Adipocyte (in vitro differentiated cells): ENCODE measurements around the gene KIAA1614.

Experiments
- DNase-seq: peaks from one replicate; pipeline ENCODE4 v3.0.0-alpha.2; 2015; ENCODE audit warnings: low read depth
- H3K27me3 ChIP-seq: replicated peaks from 2 replicates; pipeline ENCODE4 v1.7.0; 2013; ENCODE audit warnings: mild to moderate bottlenecking, low read length, moderate library complexity; ENCODE audit not compliant: control insufficient read depth, insufficient read depth
- H3K36me3 ChIP-seq: 2 replicates; pipeline ENCODE4 v1.7.0; 2013; ENCODE audit warnings: low read length, mild to moderate bottlenecking, moderate library complexity; ENCODE audit not compliant: control insufficient read depth, insufficient read depth, severe bottlenecking
- H3K4me1 ChIP-seq: 2 replicates; pipeline ENCODE4 v1.7.0; 2013; ENCODE audit warnings: mild to moderate bottlenecking, low read length, moderate library complexity; ENCODE audit not compliant: control insufficient read depth, insufficient read depth
- H3K4me3 ChIP-seq: 2 replicates; pipeline ENCODE4 v1.7.0; 2013; ENCODE audit warnings: mild to moderate bottlenecking, low read length, moderate library complexity
- H3K9ac ChIP-seq: 2 replicates; pipeline ENCODE4 v1.7.0; 2013; ENCODE audit warnings: mild to moderate bottlenecking, low read length, moderate library complexity
- H3K9me3 ChIP-seq: 2 replicates; pipeline ENCODE4 v1.7.0; 2013; ENCODE audit warnings: mild to moderate bottlenecking, low read length, moderate library complexity; ENCODE audit not compliant: control insufficient read depth

Gene KIAA1614

GRCh38 chr1:180919183-180919700, 6.5 kb downstream of the KIAA1614 start:
- Histone ChIP-seq H3K4me3 (no peak overlapping the region), H3K27me3 (no peaks in the 10 kb centered on the region), H3K9ac (no peak overlapping the region), H3K36me3 (peaks cover 14% of the 10 kb centered on the region), H3K9me3 (no peaks in the 10 kb centered on the region), H3K4me1 (peaks cover 3% of the 10 kb centered on the region)
- no peak for DNase-seq

GRCh38 chr1:180920193-180920592, 7.5 kb downstream of the KIAA1614 start:
- peaks cover 3% of the 10 kb centered on the region for H3K4me1 ChIP-seq
- no peaks in the 10 kb centered on the region for H3K27me3 ChIP-seq
- no peak overlapping the region for H3K4me3 ChIP-seq
- H3K9ac ChIP-seq, result no peak overlapping the region
- no peaks in the 10 kb centered on the region for H3K9me3 ChIP-seq
- DNase-seq, result no peak
- H3K36me3 ChIP-seq, result peaks cover 14% of the 10 kb centered on the region

GRCh38 chr1:180920702-180921101, 8.0 kb downstream of the KIAA1614 start:
- no peak for DNase-seq
- Histone ChIP-seq H3K27me3 (no peaks in the 10 kb centered on the region), H3K36me3 (peaks cover 14% of the 10 kb centered on the region), H3K9ac (no peak overlapping the region), H3K4me1 (peaks cover 3% of the 10 kb centered on the region), H3K9me3 (no peaks in the 10 kb centered on the region), H3K4me3 (no peak overlapping the region)

DNA sequence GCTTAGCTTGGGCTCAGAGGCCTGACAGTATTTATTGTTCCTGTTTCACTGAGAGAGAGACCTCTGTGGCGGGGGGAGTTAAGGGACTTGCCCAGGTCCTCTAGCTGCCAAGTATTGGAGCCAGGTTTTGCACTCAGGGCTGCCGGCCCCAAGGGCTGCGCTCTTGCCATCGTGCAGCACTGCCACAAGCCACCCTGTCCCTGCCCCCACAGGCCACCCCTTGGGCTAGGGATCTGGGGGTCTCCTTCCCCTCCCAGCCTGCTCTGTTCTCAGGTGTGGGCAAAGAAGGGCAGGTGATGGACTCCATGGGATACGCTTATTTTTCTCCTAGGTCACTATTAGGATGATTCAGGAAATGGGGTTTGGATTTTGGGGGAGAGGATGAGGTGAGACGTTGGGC, 8.7 kb downstream of the KIAA1614 start:
- peaks cover 10% of the 10 kb centered on the region for H3K4me1 ChIP-seq
- DNase-seq, result no peak

GRCh38 chr1:180921891-180922630, 9.4 kb downstream of the KIAA1614 start:
- no peak overlapping the region for H3K4me3 ChIP-seq
- H3K9me3 ChIP-seq, result no peaks in the 10 kb centered on the region
- no peak for DNase-seq
- no peak overlapping the region for H3K9ac ChIP-seq
- no peaks in the 10 kb centered on the region for H3K27me3 ChIP-seq
- peaks cover 5% of the 10 kb centered on the region for H3K36me3 ChIP-seq
- H3K4me1 ChIP-seq, result peaks cover 17% of the 10 kb centered on the region

More for the DNA sequence above, 8.7 kb downstream of the KIAA1614 start:
- H3K9me3 ChIP-seq, result no peaks in the 10 kb centered on the region
- H3K27me3 ChIP-seq, result no peaks in the 10 kb centered on the region
- H3K4me3 ChIP-seq, result no peak overlapping the region
- H3K9ac ChIP-seq, result no peak overlapping the region
- H3K36me3 ChIP-seq, result peaks cover 11% of the 10 kb centered on the region

DNA sequence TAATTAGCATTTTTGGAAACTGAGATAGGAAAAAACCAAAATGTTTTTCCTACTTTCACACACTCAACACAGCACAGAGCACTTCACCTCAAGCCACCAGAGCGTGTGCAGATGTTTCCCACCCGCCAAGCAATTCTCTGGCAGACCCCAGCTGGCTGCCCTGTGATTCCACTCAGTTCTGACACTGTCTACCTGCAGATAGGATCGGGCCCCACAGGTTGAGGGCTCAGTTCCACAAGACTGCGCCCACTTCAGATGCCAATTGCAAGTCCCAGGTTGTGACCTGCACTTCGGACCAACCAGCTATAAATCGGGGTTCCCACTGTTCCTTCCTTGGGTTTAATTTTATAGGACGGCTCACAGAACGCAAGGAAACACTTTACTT, 9.9 kb downstream of the KIAA1614 start:
- H3K36me3 ChIP-seq, result peaks cover 5% of the 10 kb centered on the region
- DNase-seq, result no peak
- no peak overlapping the region for H3K4me3 ChIP-seq
- H3K9me3 ChIP-seq, result no peaks in the 10 kb centered on the region
- peaks cover 17% of the 10 kb centered on the region for H3K4me1 ChIP-seq
- no peaks in the 10 kb centered on the region for H3K27me3 ChIP-seq
- no peak overlapping the region for H3K9ac ChIP-seq

GRCh38 chr1:180923021-180923841, 10.5 kb downstream of the KIAA1614 start:
- no peak for DNase-seq
- Histone ChIP-seq H3K36me3 (peaks cover 5% of the 10 kb centered on the region), H3K9me3 (no peaks in the 10 kb centered on the region), H3K27me3 (no peaks in the 10 kb centered on the region), H3K4me3 (no peak overlapping the region), H3K4me1 (peaks cover 17% of the 10 kb centered on the region), H3K9ac (no peak overlapping the region)

DNA sequence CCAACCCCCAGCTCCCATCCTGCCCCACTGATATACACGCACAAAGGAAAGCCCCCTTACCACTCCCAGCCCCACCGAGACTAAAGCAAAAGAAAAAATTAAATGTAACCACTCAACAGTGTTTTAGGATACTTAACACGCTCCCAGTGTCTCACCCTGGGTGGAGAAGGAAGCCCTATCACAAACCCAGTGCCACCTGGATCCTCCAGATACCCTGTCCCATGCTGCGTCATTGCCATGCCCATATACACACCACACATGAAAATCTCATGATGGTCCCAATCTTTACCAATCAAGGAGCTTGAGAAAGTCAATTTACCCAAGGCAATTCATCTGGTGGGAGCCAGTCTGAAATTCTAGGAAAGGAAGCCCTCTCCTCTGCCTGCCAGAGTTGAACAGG, 11.2 kb downstream of the KIAA1614 start:
- peaks cover 2% of the 10 kb centered on the region for H3K36me3 ChIP-seq
- H3K9ac ChIP-seq, result no peak overlapping the region
- H3K4me1 ChIP-seq, result peaks cover 17% of the 10 kb centered on the region
- H3K27me3 ChIP-seq, result no peaks in the 10 kb centered on the region
- no peak overlapping the region for H3K4me3 ChIP-seq
- no peak for DNase-seq
- H3K9me3 ChIP-seq, result no peaks in the 10 kb centered on the region

- no peak overlapping the region for H3K9ac ChIP-seq
- no peaks in the 10 kb centered on the region for H3K9me3 ChIP-seq
- H3K27me3 ChIP-seq, result no peaks in the 10 kb centered on the region
- H3K4me3 ChIP-seq, result no peak overlapping the region
- H3K4me1 ChIP-seq, result peaks cover 17% of the 10 kb centered on the region
- no peak for DNase-seq
- H3K36me3 ChIP-seq, result peaks cover 10% of the 10 kb centered on the region
Observed at GRCh38 chr1:180924939-180925338, 12.2 kb downstream of the KIAA1614 start.

DNA sequence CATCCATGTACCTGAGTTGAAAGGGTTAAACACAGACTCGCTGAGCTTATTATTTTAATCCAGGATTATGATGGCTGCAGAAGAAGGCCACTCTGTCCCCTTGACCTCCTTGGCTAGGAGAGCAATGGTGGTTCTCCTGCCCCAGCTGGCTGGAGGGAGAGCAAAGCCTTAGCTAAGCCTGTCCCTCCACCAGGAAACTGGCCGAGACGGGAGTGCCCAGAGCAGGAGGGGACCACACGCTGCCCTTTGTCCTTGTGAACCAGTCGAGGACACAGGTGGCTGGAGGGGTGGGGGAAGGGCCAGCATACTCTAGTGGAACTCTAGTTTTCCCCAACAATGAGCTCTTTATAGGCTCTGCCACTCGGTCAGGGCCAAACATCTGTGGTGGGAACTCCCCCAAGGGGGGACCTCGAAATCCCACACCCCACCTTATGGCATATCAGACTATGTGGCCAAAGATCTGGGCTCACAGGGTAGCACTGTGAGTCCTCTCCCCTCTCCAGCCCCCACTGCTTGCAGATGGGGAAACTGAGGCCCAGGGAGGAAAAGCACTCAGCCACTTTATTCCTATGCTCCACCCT, 12.9 kb downstream of the KIAA1614 start:
- Histone ChIP-seq H3K4me1 (peaks cover 17% of the 10 kb centered on the region), H3K9ac (no peak overlapping the region), H3K9me3 (no peaks in the 10 kb centered on the region), H3K27me3 (no peaks in the 10 kb centered on the region), H3K4me3 (no peak overlapping the region), H3K36me3 (peaks cover 10% of the 10 kb centered on the region)
- no peak for DNase-seq
